Prostate gland (tissue), 2 donors: ENCODE results near the gene MOK. TPM values are rescaled to one million over a fixed set of nuclear protein-coding genes. Genes with fewer than 3 reads are reported as not detected.

Experiments used
- DNase-seq: peaks from one replicate; pipeline ENCODE4 v3.0.0-alpha.2; 2019; ENCODE audit warnings: low spot score
- H3K27ac ChIP-seq, 2 donors: fragments of 200-600 bp; sonication (generic); 2 replicates each; pipeline ENCODE4 v1.5.1; 2017 to 2019
- H3K27me3 ChIP-seq: fragments of 200-600 bp; sonication (generic); replicated peaks from 2 replicates; pipeline ENCODE4 v1.5.1; 2019; ENCODE audit not compliant: insufficient read depth
- H3K36me3 ChIP-seq, 2 donors: fragments of 200-600 bp; sonication (generic); 1 replicate in 1 of 2; 2 replicates in 1 of 2; pipeline versions ENCODE4 v1.5.1 to v1.8.1; 2017 to 2019
- H3K4me1 ChIP-seq: fragments of 200-600 bp; sonication (generic); replicated peaks from 2 replicates; pipeline ENCODE4 v1.5.1; 2019
- H3K4me3 ChIP-seq, 2 donors: fragments of 200-600 bp; sonication (generic); 2 replicates each; pipeline ENCODE4 v1.5.1; 2017 to 2019
- H3K9me3 ChIP-seq: fragments of 200-600 bp; sonication (generic); 2 replicates; pipeline ENCODE4 v1.5.1; 2017
- POLR2A ChIP-seq: fragments of 450-650 bp; IDR thresholded peaks from one replicate; pipeline ENCODE4 v1.6.1; 2016; ENCODE audit warnings: antibody characterized with exemption, mild to moderate bottlenecking
- POLR2AphosphoS5 ChIP-seq: sonication (generic); formaldehyde crosslinking; IDR thresholded peaks from one replicate; pipeline ENCODE4 v1.6.1; 2017; ENCODE audit warnings: antibody characterized with exemption
- WGBS: methylation state at CpG from one replicate; pipeline ENCODE4 v1.1.5; 2018; 5-methylcytosine and 5-hydroxymethylcytosine counted together
- intact Hi-C: fragments of 100-400 bp; cut with DNase I; formaldehyde crosslinking; loops from one replicate; pipeline ENCODE4 v1.14.2; 2022
- total RNA-seq, 2 donors: library from RNA; depleted of rRNA; stranded (reverse); fragments of >200 nt; gene quantifications; one replicate each; pipeline ENCODE4 v1.1.0, GENCODE V29; 2016
- TF ChIP-seq, protein P1 (sequence below), 4 experiments: fragments of 200-600 bp in 2 of 4; fragments of 450-650 bp in 2 of 4; sonication (generic) in 2 of 4; IDR thresholded peaks; 1 replicate in 3 of 4; 2 replicates in 1 of 4; pipeline ENCODE4 v1.5.1; 2016 to 2019; ENCODE audit warnings: antibody characterized with exemption in 4 of 4, mild to moderate bottlenecking in 2 of 4, moderate library complexity in 2 of 4

Gene MOK
- total RNA-seq, 2 donors from 2014 or later = 17.8 to 95.5 TPM

DNA sequence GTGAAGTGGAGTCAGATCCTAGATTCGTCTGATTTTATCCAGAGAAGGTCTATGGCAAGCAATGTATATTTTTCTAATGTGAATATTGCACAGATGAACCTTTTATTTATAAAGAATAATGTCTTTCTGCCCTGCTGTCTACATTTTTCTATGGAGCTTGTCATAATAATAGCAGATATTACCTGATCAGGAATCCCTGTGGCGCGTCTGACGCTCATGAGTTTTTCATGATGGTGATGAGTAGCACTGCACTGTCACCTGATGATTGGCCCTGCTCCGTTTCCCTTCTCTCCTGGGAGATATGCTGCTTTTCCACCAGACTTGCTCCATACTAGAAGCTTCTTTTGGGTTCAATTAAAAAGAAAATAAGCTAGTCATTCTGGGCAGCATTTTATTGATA lies 37.3 kb upstream of the MOK start:
- intact Hi-C loops = no loop called here
- Histone ChIP-seq H3K27me3 (no peaks in the 10 kb centered on the region), H3K36me3 (peaks cover 0 to 3% of the 10 kb centered on the region in 2 donors), H3K4me3 (no peak overlapping the region), H3K9me3 (no peaks in the 10 kb centered on the region), H3K27ac (no peak overlapping the region), H3K4me1 (no peaks in the 10 kb centered on the region)
- DNase-seq = no peak
- TF ChIP-seq, protein P1, sequence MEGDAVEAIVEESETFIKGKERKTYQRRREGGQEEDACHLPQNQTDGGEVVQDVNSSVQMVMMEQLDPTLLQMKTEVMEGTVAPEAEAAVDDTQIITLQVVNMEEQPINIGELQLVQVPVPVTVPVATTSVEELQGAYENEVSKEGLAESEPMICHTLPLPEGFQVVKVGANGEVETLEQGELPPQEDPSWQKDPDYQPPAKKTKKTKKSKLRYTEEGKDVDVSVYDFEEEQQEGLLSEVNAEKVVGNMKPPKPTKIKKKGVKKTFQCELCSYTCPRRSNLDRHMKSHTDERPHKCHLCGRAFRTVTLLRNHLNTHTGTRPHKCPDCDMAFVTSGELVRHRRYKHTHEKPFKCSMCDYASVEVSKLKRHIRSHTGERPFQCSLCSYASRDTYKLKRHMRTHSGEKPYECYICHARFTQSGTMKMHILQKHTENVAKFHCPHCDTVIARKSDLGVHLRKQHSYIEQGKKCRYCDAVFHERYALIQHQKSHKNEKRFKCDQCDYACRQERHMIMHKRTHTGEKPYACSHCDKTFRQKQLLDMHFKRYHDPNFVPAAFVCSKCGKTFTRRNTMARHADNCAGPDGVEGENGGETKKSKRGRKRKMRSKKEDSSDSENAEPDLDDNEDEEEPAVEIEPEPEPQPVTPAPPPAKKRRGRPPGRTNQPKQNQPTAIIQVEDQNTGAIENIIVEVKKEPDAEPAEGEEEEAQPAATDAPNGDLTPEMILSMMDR (IDR thresholded peaks at IDR 0.05) = no peak
- no peak for TF ChIP-seq POLR2A
- TF ChIP-seq POLR2AphosphoS5 = no peak
- WGBS = 90% methylated on average over 5 of the region's 5 CpGs

DNA sequence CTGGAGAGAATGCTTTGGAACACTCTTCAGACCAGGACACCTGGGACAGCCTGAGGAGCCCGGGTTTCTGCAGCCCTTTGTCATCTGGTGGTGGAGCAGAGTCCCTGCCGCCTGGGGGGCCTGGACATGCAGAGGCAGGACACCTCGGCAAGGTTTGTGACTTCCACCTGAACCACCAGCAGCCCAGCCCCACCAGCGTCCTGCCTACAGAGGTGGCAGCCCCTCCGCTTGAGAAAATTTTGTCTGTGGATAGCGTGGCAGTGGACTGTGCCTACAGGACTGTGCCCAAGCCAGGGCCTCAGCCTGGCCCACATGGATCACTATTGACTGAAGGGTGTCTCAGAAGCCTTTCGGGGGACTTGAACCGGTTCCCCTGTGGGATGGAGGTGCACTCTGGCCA lies 36.6 kb upstream of the MOK start:
- H3K36me3 ChIP-seq = peaks cover 0 to 3% of the 10 kb centered on the region in 2 donors
- H3K27me3 ChIP-seq = no peaks in the 10 kb centered on the region
- TF ChIP-seq POLR2AphosphoS5 (no peak), POLR2A (no peak)
- TF ChIP-seq, protein P1 (IDR thresholded peaks at IDR 0.05) = no peak
- intact Hi-C loops = no loop called here
- no peaks in the 10 kb centered on the region for H3K4me1 ChIP-seq
- H3K27ac ChIP-seq = no peak overlapping the region
- no peak for DNase-seq
- H3K4me3 ChIP-seq = no peak overlapping the region
- 74% methylated on average over 8 of the region's 8 CpGs for WGBS
- H3K9me3 ChIP-seq = no peaks in the 10 kb centered on the region

DNA sequence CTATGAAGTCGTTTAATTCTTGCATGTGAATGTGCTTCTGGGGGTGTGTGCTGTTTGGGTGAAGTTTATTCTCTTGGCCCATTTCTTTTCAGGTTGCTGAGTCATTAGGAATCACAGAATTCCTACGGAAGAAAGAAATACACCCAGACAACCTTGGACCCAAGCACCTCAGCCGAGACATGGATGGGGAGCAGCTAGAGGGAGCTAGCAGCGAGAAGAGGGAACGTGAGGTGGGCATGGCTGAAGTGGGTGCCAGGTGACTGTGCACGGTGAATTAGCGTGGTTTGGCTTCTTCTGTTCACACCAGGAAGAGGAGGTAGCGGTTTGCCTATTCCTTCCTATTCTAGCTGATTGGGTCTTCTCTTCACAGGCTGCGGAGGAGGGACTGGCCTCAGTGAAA lies 33.8 kb upstream of the MOK start:
- 89% methylated on average over 9 of the region's 9 CpGs for WGBS

DNA sequence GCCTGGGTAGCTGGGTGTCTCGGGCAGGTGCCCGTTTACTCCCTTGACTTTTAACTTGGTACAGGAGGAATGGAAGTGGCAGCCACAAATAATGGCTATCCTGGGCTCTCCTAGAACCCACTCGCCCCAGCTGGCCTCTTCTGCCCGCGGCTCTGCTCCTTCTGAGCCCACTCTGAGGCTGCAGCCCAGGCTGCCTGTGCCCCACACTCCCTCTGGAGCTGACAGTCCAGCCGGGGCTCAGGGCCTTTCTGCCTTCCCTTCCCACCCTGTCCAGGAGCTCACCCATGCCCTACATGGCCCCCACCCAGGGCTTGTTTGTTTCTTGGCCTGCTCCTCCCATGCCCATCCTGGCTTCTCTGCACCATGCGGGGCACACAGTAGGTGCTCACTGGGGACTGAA lies 30.2 kb upstream of the MOK start:
- no peak overlapping the region for H3K27ac ChIP-seq
- 93% methylated on average over 7 of the region's 7 CpGs for WGBS
- H3K4me3 ChIP-seq = no peak overlapping the region
- TF ChIP-seq, protein P1 (IDR thresholded peaks at IDR 0.05) = no peak
- TF ChIP-seq POLR2A (no peak), POLR2AphosphoS5 (no peak)
- no peaks in the 10 kb centered on the region for H3K9me3 ChIP-seq
- H3K4me1 ChIP-seq = no peaks in the 10 kb centered on the region
- H3K36me3 ChIP-seq = no peaks in the 10 kb centered on the region
- H3K27me3 ChIP-seq = no peaks in the 10 kb centered on the region
- intact Hi-C loops = no loop called here
- no peak for DNase-seq

More for the DNA sequence above, 33.8 kb upstream of the MOK start:
- no peak overlapping the region for H3K27ac ChIP-seq
- H3K4me3 ChIP-seq = no peak overlapping the region
- TF ChIP-seq POLR2AphosphoS5 (no peak), POLR2A (no peak)
- TF ChIP-seq, protein P1 (IDR thresholded peaks at IDR 0.05) = no peak
- no peaks in the 10 kb centered on the region for H3K36me3 ChIP-seq
- no peaks in the 10 kb centered on the region for H3K27me3 ChIP-seq
- H3K9me3 ChIP-seq = no peaks in the 10 kb centered on the region
- intact Hi-C loops = no loop called here
- H3K4me1 ChIP-seq = no peaks in the 10 kb centered on the region
- no peak for DNase-seq

DNA sequence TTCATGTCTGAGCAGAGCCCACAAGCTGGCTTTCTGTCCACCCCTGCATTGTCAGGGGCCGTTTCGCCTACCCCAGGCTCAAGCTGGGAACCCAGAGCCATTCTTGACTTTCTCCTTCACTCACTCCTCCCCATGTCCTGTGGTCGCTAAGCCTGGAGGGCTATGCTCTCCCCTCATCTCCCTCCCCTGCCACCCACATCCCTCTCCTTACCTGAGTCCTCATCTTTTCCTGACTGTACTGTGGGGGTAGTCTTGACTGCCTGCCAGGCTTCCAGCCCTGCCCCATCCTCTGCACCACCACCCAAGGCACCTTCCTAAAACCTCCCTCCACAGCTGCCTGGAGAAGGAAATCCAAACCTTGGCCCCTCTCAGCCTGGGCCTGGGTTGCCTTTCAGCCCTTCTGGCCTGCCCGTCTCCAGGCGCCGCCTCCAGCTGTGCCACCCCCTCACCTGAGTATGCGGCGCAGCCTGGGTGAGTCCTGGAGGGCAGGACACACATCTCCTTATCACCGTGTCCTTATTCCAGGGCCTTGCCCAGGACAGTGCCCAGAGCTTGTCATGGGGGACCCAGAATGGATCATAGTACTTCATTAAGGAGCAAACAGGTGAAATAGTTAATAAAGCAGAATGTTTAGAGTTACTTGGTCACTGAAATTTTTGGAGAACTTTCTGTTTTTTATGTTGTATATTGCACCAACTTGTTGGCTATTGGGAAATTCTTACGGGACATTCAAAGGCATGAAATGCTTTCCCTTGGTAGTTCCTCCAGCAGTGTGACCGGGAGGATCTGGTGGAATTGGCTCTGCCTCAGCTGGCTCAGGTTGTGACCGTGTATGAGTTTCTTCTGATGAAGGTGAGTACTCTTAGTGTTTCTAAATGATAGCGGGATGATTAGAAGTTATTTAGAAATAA lies 29.1 kb upstream of the MOK start:
- TF ChIP-seq POLR2AphosphoS5 (no peak), POLR2A (no peak)
- TF ChIP-seq, protein P1 (IDR thresholded peaks at IDR 0.05) = no peak
- intact Hi-C loops = no loop called here
- no peak for DNase-seq
- no peaks in the 10 kb centered on the region for H3K36me3 ChIP-seq
- no peak overlapping the region for H3K27ac ChIP-seq
- H3K27me3 ChIP-seq = no peaks in the 10 kb centered on the region
- no peaks in the 10 kb centered on the region for H3K9me3 ChIP-seq
- WGBS = 90% methylated on average over 13 of the region's 13 CpGs
- no peaks in the 10 kb centered on the region for H3K4me1 ChIP-seq
- H3K4me3 ChIP-seq = no peak overlapping the region
